SJCRH30 (cell line): ENCODE results near the gene MYT1. TPM values are rescaled to one million over a fixed set of nuclear protein-coding genes. Genes with fewer than 3 reads are reported as not detected.
A peak's percentile ranks its signal among the peaks of the same experiment; 100 is the strongest.

Source experiments
- DNase-seq, 2 experiments: peaks; one replicate each; pipeline ENCODE4 v3.0.0-alpha.2; 2015 to 2020
- H3K27ac ChIP-seq: fragments of 250-450 bp; sonication (Bioruptor Pico); 2 replicates; pipeline ENCODE4 v1.5.1; 2020; ENCODE audit warnings: mild to moderate bottlenecking, moderate library complexity
- H3K27me3 ChIP-seq: fragments of 250-450 bp; sonication (Bioruptor Pico); 2 replicates; pipeline ENCODE4 v1.5.1; 2020; ENCODE audit warnings: mild to moderate bottlenecking, moderate library complexity
- H3K36me3 ChIP-seq: fragments of 250-450 bp; sonication (Bioruptor Pico); 2 replicates; pipeline ENCODE4 v1.5.1; 2020; ENCODE audit warnings: mild to moderate bottlenecking, moderate library complexity
- H3K4me1 ChIP-seq: fragments of 250-450 bp; sonication (Bioruptor Pico); 2 replicates; pipeline ENCODE4 v1.5.1; 2020; ENCODE audit warnings: mild to moderate bottlenecking, moderate library complexity
- H3K4me3 ChIP-seq: fragments of 250-450 bp; sonication (Bioruptor Pico); 2 replicates; pipeline ENCODE4 v1.5.1; 2020; ENCODE audit warnings: mild to moderate bottlenecking, moderate library complexity
- H3K9me3 ChIP-seq: fragments of 250-450 bp; sonication (Bioruptor Pico); replicated peaks from 2 replicates; pipeline ENCODE4 v1.5.1; 2020; ENCODE audit warnings: mild to moderate bottlenecking, moderate library complexity
- total RNA-seq: library from RNA; depleted of rRNA; stranded (reverse); fragments of >200 nt; shearing (Covaris generic); gene quantifications from 2 replicates; pipeline ENCODE4 v1.2.3, GENCODE V29; 2014

MYT1 gene
- total RNA-seq, 1 experiment from 2014 or later, result not detected

DNA sequence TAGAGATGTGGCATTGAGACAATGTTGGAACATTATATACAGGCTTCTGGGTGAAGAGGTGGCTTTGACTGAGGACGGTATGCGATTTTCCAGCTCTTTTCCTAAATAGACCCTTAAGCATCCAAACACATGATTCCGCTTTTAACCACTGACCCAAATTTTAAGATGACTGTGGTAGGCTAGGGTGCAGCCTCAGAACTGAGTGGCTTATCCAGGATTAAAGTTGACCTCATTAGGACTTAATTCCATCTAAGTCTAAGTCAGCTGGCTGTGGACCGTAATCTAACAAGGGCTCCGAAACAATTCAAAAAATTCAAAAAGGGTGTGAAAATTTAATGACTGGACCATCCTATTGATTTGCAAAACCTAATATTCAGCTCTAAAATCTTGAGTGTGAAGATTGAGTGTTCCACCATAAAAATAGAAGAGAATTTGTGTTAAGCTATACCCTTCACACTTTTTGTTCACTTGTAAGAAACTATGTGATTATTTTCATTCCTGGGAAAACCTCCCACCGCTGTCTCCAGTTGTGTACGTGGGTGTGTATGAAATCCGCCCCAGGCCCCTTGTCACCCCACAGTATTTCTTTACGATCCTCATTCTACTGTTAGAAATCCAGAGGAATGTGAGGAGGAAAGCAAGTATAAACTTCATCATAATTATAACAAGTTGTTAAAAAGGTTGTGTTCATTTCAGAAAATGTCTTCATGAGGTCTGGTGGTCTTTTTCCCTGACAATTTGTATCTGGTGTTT, 94.0 kb downstream of the MYT1 start:
- no peak for DNase-seq
- Histone ChIP-seq H3K9me3 (no peaks in the 10 kb centered on the region), H3K4me3 (no peak overlapping the region)

DNA sequence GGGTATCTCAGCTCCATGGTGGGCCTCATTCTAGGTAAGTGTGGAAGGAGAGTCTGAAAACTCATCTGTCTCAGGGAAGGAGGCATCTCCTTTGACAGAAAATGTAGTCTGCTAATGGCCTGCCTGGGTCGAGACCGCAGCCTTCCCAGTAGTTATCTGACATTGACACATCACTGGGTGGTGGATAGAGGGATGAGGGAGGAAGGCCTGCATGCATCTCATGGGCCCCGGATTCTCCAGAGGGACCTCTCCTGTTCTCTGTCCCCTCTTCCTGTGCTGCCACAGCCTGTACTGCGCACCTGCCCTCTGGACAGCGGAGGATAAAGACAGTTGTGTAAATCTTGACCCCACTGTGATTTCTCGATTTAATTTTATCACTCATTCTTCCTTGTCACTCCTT, 96.0 kb downstream of the MYT1 start:
- Histone ChIP-seq H3K27ac (no peak overlapping the region), H3K36me3 (no peaks in the 10 kb centered on the region), H3K4me3 (no peak overlapping the region), H3K4me1 (no peaks in the 10 kb centered on the region), H3K27me3 (no peaks in the 10 kb centered on the region), H3K9me3 (no peaks in the 10 kb centered on the region)
- DNase-seq, result no peak

More for the DNA sequence above, 94.0 kb downstream of the MYT1 start:
- no peak overlapping the region for H3K27ac ChIP-seq
- H3K27me3 ChIP-seq, result no peaks in the 10 kb centered on the region
- H3K36me3 ChIP-seq, result no peaks in the 10 kb centered on the region
- H3K4me1 ChIP-seq, result no peaks in the 10 kb centered on the region

DNA sequence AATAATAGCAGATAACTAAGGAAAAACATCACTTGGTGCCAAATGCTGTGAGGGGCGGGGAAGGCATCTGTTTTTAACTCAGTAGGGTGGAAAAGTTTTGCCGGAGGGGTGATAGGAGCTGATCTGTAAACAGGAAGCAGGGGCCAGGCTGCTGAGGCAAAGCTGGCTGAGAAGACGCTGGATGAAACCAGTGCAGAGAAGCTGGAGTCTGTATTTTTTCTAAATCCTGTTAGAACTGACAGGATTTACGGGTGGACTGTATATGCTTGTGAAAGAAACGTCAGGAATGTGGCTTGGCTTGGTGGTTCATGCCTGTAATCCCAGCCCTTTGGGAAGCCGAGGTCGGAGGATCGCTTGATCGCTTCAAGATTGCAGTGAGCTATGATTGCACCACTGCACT, 96.9 kb downstream of the MYT1 start:
- DNase-seq, result no peak
- Histone ChIP-seq H3K27ac (no peak overlapping the region), H3K36me3 (no peaks in the 10 kb centered on the region), H3K4me1 (no peaks in the 10 kb centered on the region), H3K9me3 (no peaks in the 10 kb centered on the region), H3K27me3 (no peaks in the 10 kb centered on the region), H3K4me3 (no peak overlapping the region)

DNA sequence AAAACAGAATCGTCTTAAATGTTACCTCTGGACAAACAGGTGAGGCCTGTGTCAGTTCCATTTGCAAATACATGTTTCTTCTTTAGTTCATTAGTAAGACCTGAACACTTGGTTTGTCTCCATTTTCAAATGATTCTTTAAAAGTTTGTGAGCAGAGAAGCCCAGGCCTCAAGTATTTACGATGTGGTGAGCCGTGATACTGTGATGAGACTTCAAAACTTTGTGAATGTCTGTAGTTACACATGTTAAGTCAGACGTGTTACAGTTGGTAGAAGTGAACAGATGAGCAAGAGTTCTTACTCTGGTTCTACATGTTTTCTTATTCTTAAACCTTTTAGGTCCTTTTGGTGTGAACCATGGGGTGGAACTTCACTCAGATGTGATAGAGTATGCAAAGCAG, 99.8 kb downstream of the MYT1 start:
- H3K27ac ChIP-seq, result no peak overlapping the region
- H3K4me3 ChIP-seq, result no peak overlapping the region
- no peaks in the 10 kb centered on the region for H3K36me3 ChIP-seq
- DNase-seq, result no peak
- no peaks in the 10 kb centered on the region for H3K4me1 ChIP-seq
- no peaks in the 10 kb centered on the region for H3K9me3 ChIP-seq
- no peaks in the 10 kb centered on the region for H3K27me3 ChIP-seq

DNA sequence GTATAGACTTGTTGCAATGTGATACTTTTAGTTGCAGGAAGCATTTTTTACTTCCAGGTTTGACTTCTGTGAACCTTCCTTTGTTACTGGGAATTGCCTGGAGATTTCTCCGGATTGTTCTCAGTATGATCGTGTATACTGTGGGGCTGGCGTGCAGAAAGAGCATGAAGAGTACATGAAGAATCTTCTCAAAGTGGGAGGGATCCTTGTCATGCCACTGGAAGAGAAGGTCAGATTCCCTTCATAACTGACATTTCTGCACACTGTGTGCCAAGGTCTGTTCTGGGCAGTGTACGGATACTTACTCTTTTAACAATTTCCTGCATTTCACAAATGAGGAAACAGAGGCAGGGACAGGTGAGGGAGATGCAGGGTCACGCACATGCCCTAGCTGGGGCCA, 100.9 kb downstream of the MYT1 start:
- H3K4me1 ChIP-seq, result no peaks in the 10 kb centered on the region
- DNase-seq, result no peak

DNA sequence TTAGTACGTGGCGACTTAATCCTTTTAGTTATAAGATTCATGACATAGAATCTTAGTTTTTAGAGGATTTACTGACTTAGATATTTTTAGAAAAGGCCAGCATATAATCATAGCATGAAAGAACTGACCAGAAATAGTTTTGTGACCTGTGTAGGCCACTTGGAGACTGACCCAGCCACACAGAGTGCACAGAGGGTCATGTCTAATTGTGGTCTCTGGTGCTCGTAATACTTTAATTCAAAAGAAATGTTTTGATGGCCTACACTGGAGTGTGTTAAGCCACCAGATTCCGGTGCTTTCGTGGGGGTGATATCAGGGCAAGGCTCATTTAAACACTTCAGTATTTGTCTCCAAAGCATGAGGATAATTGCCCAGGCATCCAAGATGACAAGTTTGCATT, 102.7 kb downstream of the MYT1 start:
- no peak overlapping the region for H3K27ac ChIP-seq
- H3K27me3 ChIP-seq, result no peaks in the 10 kb centered on the region
- no peak for DNase-seq
- no peaks in the 10 kb centered on the region for H3K36me3 ChIP-seq
- no peaks in the 10 kb centered on the region for H3K9me3 ChIP-seq
- no peak overlapping the region for H3K4me3 ChIP-seq
- no peaks in the 10 kb centered on the region for H3K4me1 ChIP-seq

More for the DNA sequence above, 100.9 kb downstream of the MYT1 start:
- Histone ChIP-seq H3K27me3 (no peaks in the 10 kb centered on the region), H3K4me3 (no peak overlapping the region), H3K9me3 (no peaks in the 10 kb centered on the region), H3K36me3 (no peaks in the 10 kb centered on the region), H3K27ac (no peak overlapping the region)

DNA sequence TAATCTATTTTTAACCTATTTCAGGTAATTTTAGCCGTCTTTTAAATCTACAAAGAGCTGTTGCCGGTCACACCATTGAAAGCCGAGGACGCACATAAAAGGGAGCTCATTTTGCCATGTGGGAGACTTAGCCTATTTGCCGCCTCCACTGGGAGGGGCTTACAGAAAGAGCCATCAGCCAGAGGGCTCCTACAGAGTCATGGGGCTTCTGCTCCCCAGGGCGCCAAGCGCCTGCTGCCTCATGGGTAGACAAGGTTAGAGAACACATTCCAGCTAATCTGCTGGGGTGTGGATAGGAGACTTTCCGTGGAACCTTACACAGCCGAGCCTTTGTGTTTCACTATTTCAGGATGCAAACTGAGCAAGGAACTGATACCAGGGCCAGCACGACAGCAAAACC, 103.9 kb downstream of the MYT1 start:
- H3K4me1 ChIP-seq, result no peaks in the 10 kb centered on the region
- DNase-seq, result no peak
- H3K27ac ChIP-seq, result no peak overlapping the region
- no peaks in the 10 kb centered on the region for H3K27me3 ChIP-seq
- no peaks in the 10 kb centered on the region for H3K36me3 ChIP-seq
- H3K9me3 ChIP-seq, result no peaks in the 10 kb centered on the region
- no peak overlapping the region for H3K4me3 ChIP-seq

DNA sequence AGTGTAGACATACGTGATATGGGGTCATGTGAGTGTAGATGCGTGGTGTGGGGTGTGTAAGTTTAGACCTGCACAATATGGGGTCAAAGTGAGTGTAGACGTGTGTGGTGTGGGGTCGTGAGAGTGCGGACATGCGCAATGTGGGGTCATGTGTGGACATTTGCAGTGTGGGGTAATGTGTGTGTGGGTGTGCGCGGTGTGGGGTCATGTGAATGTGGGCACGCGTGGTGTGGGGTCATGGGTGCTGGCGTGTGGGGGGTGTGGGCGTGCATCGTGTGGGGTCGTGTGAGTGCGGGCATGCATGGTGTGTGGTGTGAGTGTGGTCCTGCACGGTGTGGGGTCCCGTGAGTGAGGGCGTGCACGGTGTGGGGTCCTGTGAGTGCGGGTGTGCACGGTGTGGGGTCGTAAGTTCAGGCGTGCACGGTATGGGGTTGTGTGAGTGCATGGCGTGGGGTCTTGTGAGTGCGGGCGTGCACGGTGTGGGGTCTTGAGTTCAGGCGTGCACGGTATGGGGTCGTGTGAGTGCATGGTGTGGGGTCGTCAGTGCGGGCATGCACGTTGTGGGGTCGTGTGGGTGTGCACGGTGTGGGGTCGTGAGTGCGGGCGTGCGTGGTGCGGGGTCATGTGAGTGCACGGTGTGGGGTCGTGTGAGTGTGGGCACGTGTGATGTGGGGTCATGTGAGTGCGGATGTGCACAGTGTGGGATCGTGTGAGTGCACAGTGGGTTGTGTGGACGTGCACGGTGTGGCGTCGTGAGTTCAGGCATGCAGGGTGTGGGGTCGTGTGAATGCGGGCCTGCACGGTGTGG, 105.6 kb downstream of the MYT1 start:
- H3K4me1 ChIP-seq, result no peaks in the 10 kb centered on the region
- H3K4me3 ChIP-seq, result no peak overlapping the region
- no peak overlapping the region for H3K27ac ChIP-seq
- no peaks in the 10 kb centered on the region for H3K9me3 ChIP-seq
- H3K27me3 ChIP-seq, result no peaks in the 10 kb centered on the region
- no peak for DNase-seq
- no peaks in the 10 kb centered on the region for H3K36me3 ChIP-seq

DNA sequence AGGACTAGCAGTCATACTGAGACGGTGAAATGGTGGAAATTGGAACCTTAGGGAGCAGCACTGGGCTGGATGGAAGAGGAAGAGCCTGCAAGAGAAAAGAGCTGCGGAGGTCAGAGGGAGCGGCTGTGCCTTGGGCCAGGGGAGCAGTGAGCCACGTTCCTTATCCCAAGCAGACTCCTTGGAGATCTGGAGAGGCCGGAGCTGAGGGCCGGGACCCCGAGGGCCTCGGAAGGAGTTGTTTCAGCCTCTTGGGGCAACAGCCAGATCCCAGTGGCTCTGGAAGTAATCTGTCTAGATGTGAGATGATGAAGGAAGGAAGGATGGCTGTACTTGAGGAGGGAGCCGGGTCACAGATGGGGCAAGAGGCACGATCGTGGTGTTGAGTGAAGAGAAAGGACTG, 107.4 kb downstream of the MYT1 start:
- H3K27ac ChIP-seq, result no peak overlapping the region
- no peaks in the 10 kb centered on the region for H3K36me3 ChIP-seq
- no peaks in the 10 kb centered on the region for H3K4me1 ChIP-seq
- no peaks in the 10 kb centered on the region for H3K27me3 ChIP-seq
- no peak overlapping the region for H3K4me3 ChIP-seq
- H3K9me3 ChIP-seq, result no peaks in the 10 kb centered on the region
- DNase-seq, result no peak

DNA sequence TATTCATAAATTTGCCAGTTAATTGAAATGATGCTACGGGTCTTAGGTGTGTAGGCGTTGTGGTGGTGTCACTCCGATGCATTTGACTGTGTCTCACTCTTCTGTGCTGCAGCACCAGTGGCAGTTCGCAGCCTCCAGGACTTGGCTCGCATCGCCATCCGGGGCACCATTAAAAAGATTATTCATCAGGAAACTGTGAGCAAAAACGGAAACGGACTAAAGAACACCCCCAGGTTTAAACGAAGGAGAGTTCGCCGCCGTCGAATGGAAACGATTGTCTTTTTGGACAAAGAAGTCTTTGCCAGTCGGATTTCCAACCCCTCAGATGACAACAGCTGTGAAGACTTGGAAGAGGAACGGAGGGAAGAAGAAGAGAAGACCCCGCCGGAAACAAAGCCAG, 108.9 kb downstream of the MYT1 start:
- Histone ChIP-seq H3K27ac (no peak overlapping the region), H3K4me3 (no peak overlapping the region), H3K4me1 (no peaks in the 10 kb centered on the region), H3K9me3 (no peaks in the 10 kb centered on the region), H3K36me3 (no peaks in the 10 kb centered on the region), H3K27me3 (no peaks in the 10 kb centered on the region)
- DNase-seq, result no peak

DNA sequence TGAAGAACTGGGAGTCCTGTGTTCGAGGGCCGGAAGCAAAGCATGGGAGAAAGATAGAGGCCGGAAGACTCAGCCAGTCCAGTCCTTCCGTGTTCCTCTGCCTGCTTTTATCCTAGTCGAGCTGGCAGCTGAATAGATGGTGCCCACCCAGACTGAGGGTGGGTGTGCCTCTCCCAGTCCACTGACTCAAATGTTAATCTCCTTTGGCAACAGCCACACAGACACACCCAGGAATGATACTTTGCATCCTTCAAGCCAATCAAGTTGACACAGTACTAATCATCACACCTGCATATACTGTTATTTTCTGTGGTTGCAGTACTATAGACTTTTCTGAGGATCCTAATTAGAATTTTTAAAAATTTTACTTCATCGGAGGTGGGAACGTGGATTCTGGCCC, 112.6 kb downstream of the MYT1 start:
- DNase-seq, result no peak
- Histone ChIP-seq H3K36me3 (no peaks in the 10 kb centered on the region), H3K27me3 (peaks cover 6% of the 10 kb centered on the region; the same call in 1 of the 2 replicates), H3K4me1 (no peaks in the 10 kb centered on the region), H3K4me3 (no peak overlapping the region), H3K27ac (no peak overlapping the region), H3K9me3 (no peaks in the 10 kb centered on the region)

DNA sequence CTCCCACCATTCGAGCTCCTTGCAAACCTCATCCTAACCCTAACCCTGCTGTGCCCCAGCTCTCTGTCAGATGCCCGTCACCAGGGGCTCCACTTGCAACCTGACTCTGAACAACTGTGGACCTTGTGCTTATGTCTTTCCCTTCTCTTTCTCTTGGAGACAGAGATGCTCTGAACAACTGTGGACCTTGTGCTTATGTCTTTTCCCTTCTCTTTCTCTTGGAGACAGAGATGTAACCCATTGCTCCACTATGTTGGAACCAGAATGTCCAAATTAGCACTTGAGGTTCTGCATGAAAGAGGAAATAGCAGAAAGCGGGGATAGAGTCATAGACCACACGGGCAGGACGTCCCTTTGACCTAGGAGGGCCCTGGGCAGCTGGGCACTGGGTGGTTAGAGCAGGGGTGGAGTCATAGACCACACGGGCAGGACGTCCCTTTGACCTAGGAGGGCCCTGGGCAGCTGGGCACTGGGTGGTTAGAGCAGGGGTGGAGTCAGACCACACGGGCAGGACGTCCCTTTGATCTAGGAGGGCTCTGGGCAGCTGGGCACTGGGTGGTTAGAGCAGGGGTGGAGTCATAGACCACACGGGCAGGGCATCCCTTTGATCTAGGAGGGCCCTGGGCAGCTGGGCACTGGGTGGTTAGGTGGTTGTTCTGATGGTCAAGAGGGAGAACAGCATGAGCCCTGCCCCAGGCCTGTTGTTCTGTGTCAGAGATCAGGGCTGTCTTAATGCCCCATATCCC, 113.5 kb downstream of the MYT1 start:
- Histone ChIP-seq H3K36me3 (no peaks in the 10 kb centered on the region), H3K9me3 (no peaks in the 10 kb centered on the region), H3K4me1 (no peaks in the 10 kb centered on the region), H3K27ac (no peak overlapping the region), H3K4me3 (no peak overlapping the region), H3K27me3 (peaks cover 6% of the 10 kb centered on the region; the same call in 1 of the 2 replicates)
- peak in 1 of 2 experiments; percentile 18 for DNase-seq

DNA sequence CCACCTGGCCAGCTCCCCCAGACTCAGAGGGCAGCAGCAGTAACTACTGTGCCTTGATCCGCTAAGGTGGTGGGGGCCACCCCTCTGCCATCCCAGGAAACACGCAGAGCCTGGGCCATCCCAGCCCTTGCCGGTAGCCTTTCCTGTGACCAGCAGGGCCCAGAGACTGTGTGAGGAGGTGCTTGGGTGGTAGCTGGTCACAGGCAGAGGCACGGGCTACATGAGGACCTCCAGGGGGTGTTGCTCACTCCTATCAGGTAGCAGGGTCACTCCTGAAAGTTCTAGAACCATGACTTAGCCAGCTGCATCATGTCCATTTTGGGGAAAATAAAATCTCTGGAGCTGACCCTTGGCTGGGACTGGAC, 114.0 kb downstream of the MYT1 start:
- DNase-seq, result no peak
- Histone ChIP-seq H3K27ac (no peak overlapping the region), H3K9me3 (no peaks in the 10 kb centered on the region), H3K36me3 (no peaks in the 10 kb centered on the region), H3K4me1 (no peaks in the 10 kb centered on the region), H3K4me3 (no peak overlapping the region), H3K27me3 (peaks cover 6% of the 10 kb centered on the region)

DNA sequence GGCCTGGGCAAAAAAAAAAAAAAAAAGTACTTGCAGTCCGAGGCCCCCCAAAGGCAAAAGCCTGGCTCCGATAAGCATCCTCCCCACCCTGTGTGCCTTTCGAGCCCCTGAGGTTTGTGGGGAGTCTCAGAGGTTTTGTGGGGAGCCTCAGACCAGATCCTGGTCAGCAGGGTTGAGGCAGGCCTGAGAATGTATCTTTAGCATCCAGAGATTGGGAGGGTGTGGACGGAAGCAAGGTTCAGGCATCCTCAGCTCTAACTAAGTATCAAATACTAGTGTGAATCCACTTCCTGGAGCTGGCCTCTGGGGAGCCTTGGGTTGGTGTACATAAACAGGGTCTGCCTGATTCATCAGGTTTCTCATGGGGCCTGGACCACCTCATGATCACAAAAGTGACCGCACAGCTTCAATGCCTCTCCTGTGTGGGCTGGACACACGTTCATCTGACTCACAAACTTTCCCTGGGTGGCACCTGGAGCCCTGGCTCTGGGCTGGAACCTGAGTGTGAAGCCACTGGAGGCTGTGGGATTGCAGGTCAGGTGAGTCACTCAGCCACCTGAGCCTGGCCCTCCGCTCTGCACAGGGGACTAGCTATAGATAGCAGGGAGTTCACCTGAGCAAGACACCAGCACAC, 115.7 kb downstream of the MYT1 start:
- no peak overlapping the region for H3K4me3 ChIP-seq
- no peak for DNase-seq

DNA sequence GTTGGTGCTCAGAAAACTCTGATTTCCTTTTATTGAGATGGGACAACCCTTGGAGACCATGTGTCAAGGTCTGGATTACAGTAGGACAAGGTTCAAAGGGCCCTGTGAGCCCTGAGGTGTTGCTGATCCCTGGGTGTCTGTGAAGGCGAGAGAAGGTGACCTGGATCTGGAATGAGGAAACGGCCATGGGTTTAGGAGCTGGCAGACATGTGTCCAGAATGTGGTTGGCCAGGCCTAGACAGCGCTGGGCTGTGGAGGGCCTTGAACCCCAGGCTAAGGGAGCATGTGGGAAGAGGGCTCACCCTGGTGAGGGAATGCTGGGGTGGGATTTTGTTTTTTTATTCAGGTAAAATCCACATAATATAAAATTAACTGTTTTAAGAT, 116.2 kb downstream of the MYT1 start:
- Histone ChIP-seq H3K9me3 (peaks cover 4% of the 10 kb centered on the region), H3K4me3 (no peak overlapping the region), H3K36me3 (no peaks in the 10 kb centered on the region), H3K4me1 (no peaks in the 10 kb centered on the region), H3K27me3 (peaks cover 6% of the 10 kb centered on the region), H3K27ac (no peak overlapping the region)
- DNase-seq, result no peak

More for the DNA sequence above, 115.7 kb downstream of the MYT1 start:
- Histone ChIP-seq H3K36me3 (no peaks in the 10 kb centered on the region), H3K9me3 (peaks cover 4% of the 10 kb centered on the region; the same call in 1 of the 2 replicates), H3K27ac (no peak overlapping the region), H3K4me1 (no peaks in the 10 kb centered on the region), H3K27me3 (peaks cover 6% of the 10 kb centered on the region)
